ENCODE results near the gene SH2D1A.

DNA sequence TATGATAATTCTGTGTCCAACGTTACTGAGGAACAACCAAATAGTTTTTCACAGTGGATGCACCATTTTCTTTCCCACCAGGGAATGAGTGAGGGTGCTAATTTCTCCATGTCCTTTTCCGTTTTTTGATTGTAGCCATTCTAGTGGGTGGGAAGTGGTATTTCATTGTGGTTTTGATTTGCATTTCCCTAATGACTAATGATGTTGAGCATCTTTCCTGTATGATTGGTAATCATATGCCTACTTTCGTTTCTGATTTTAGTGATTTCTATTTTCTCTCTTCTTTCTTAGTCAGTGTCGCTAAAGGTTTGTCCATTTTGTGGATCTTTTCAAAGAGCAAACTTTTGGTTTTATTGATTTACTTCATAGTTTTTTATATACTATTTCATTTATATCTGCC lies 46.0 kb upstream of the SH2D1A start:
- TF ChIP-seq, protein P1, sequence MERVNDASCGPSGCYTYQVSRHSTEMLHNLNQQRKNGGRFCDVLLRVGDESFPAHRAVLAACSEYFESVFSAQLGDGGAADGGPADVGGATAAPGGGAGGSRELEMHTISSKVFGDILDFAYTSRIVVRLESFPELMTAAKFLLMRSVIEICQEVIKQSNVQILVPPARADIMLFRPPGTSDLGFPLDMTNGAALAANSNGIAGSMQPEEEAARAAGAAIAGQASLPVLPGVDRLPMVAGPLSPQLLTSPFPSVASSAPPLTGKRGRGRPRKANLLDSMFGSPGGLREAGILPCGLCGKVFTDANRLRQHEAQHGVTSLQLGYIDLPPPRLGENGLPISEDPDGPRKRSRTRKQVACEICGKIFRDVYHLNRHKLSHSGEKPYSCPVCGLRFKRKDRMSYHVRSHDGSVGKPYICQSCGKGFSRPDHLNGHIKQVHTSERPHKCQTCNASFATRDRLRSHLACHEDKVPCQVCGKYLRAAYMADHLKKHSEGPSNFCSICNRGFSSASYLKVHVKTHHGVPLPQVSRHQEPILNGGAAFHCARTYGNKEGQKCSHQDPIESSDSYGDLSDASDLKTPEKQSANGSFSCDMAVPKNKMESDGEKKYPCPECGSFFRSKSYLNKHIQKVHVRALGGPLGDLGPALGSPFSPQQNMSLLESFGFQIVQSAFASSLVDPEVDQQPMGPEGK (CRISPR knock-in tag; IDR thresholded peaks at IDR 0.05; ENCODE audit: borderline replicate concordance) = no peak
- TF ChIP-seq ISL1 (CRISPR knock-in tag; IDR thresholded peaks at IDR 0.05) = no peak
- TF ChIP-seq, protein P2, sequence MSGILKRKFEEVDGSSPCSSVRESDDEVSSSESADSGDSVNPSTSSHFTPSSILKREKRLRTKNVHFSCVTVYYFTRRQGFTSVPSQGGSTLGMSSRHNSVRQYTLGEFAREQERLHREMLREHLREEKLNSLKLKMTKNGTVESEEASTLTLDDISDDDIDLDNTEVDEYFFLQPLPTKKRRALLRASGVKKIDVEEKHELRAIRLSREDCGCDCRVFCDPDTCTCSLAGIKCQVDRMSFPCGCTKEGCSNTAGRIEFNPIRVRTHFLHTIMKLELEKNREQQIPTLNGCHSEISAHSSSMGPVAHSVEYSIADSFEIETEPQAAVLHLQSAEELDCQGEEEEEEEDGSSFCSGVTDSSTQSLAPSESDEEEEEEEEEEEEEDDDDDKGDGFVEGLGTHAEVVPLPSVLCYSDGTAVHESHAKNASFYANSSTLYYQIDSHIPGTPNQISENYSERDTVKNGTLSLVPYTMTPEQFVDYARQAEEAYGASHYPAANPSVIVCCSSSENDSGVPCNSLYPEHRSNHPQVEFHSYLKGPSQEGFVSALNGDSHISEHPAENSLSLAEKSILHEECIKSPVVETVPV (CRISPR knock-in tag; IDR thresholded peaks at IDR 0.05) = no peak
- TF ChIP-seq ZFP3 (CRISPR knock-in tag; IDR thresholded peaks at IDR 0.05) = no peak
- TF ChIP-seq, protein P3, sequence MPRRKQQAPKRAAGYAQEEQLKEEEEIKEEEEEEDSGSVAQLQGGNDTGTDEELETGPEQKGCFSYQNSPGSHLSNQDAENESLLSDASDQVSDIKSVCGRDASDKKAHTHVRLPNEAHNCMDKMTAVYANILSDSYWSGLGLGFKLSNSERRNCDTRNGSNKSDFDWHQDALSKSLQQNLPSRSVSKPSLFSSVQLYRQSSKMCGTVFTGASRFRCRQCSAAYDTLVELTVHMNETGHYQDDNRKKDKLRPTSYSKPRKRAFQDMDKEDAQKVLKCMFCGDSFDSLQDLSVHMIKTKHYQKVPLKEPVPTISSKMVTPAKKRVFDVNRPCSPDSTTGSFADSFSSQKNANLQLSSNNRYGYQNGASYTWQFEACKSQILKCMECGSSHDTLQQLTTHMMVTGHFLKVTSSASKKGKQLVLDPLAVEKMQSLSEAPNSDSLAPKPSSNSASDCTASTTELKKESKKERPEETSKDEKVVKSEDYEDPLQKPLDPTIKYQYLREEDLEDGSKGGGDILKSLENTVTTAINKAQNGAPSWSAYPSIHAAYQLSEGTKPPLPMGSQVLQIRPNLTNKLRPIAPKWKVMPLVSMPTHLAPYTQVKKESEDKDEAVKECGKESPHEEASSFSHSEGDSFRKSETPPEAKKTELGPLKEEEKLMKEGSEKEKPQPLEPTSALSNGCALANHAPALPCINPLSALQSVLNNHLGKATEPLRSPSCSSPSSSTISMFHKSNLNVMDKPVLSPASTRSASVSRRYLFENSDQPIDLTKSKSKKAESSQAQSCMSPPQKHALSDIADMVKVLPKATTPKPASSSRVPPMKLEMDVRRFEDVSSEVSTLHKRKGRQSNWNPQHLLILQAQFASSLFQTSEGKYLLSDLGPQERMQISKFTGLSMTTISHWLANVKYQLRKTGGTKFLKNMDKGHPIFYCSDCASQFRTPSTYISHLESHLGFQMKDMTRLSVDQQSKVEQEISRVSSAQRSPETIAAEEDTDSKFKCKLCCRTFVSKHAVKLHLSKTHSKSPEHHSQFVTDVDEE (CRISPR knock-in tag; IDR thresholded peaks at IDR 0.05) = no peak
- TF ChIP-seq ZNF565 (CRISPR knock-in tag; conservative IDR thresholded peaks at IDR 0.05; ENCODE audit: low read depth) = no peak
- no peak for TF ChIP-seq TOX (CRISPR knock-in tag; IDR thresholded peaks at IDR 0.05; ENCODE audit: borderline replicate concordance)
- TF ChIP-seq BACH2 (CRISPR knock-in tag; IDR thresholded peaks at IDR 0.05; ENCODE audit: borderline replicate concordance) = no peak
